ENCODE measurements around the gene OR2M7. TPM values are rescaled to one million over a fixed set of nuclear protein-coding genes. Genes with fewer than 3 reads are reported as not detected.

The OR2M7 gene
- not detected for total RNA-seq
- not detected for polyA plus RNA-seq

GRCh38 chr1:248324468-248324867, at the start of gene OR2M7:
Gene OR2M7 (minus strand): TSS chr1:248324568. CDS start chr1:248324568, 0 bp downstream.
- H3K4me1 ChIP-seq (ENCODE audit: control insufficient read depth in 4 of 4, insufficient read depth in 4 of 4, low read length in 3 of 4), result no peaks in the 10 kb centered on the region
- no peaks in the 10 kb centered on the region for H3K36me3 ChIP-seq (ENCODE audit: control insufficient read depth in 4 of 4, insufficient read depth in 3 of 4, low read depth in 1 of 4, low read length in 3 of 4)
- H3K27ac ChIP-seq (ENCODE audit: low read depth in 1 of 2, low read length in 2 of 2), result no peak within 1 kb of the TSS
- DNase-seq (ENCODE audit: low spot score), result no peak
- TF ChIP-seq REST (IDR thresholded peaks at IDR 0.05), result no peak
- TF ChIP-seq YY1 (IDR thresholded peaks at IDR 0.05), result no peak
- no peak for TF ChIP-seq RAD21 (IDR thresholded peaks at IDR 0.05)
- no peak for TF ChIP-seq ZBTB33 (IDR thresholded peaks at IDR 0.05)
- TF ChIP-seq GABPA (IDR thresholded peaks at IDR 0.05 in 1 of 2, conservative IDR thresholded peaks at IDR 0.05 in 1 of 2), result no peak
- 83% methylated on average over 1 of the region's 1 CpG for WGBS
- no peak within 1 kb of the TSS for H3K9ac ChIP-seq (ENCODE audit: low read depth in 1 of 2, low read length in 2 of 2)
- no peaks in the 10 kb centered on the region for H3K27me3 ChIP-seq (ENCODE audit: control insufficient read depth in 4 of 4, insufficient read depth in 4 of 4, low read length in 3 of 4)
- no peak within 1 kb of the TSS for H3K4me3 ChIP-seq (ENCODE audit: low read depth in 1 of 3, low read length in 3 of 3)
- no peaks in the 10 kb centered on the region for H3K9me3 ChIP-seq (ENCODE audit: control insufficient read depth in 4 of 4, low read length in 3 of 4)

GRCh38 chr1:248373761-248374160, 49.4 kb upstream of the OR2M7 start:
- H3K27me3 ChIP-seq (ENCODE audit: control insufficient read depth in 4 of 4, insufficient read depth in 4 of 4, low read length in 3 of 4), result no peaks in the 10 kb centered on the region
- 72% methylated on average over 4 of the region's 4 CpGs for WGBS
- no peaks in the 10 kb centered on the region for H3K4me1 ChIP-seq (ENCODE audit: control insufficient read depth in 4 of 4, insufficient read depth in 4 of 4, low read length in 3 of 4)
- no peak for TF ChIP-seq RXRA (IDR thresholded peaks at IDR 0.05)
- no peak for TF ChIP-seq FOXA1 (IDR thresholded peaks at IDR 0.05)
- no peak for TF ChIP-seq ATF3 (IDR thresholded peaks at IDR 0.05)
- no peak for TF ChIP-seq EGR1 (IDR thresholded peaks at IDR 0.05; ENCODE audit: low read depth in 2 of 2)
- TF ChIP-seq NR2F2 (IDR thresholded peaks at IDR 0.05), result no peak
- TF ChIP-seq ZBTB33 (IDR thresholded peaks at IDR 0.05), result no peak
- no peak for TF ChIP-seq MAX (IDR thresholded peaks at IDR 0.05)
- TF ChIP-seq SP1 (IDR thresholded peaks at IDR 0.05), result no peak
- no peak for TF ChIP-seq TAF1 (conservative IDR thresholded peaks at IDR 0.05)
- TF ChIP-seq GABPA (IDR thresholded peaks at IDR 0.05 in 1 of 2, conservative IDR thresholded peaks at IDR 0.05 in 1 of 2), result no peak
- TF ChIP-seq HNF4A (conservative IDR thresholded peaks at IDR 0.05), result no peak
- no peak for TF ChIP-seq REST (IDR thresholded peaks at IDR 0.05)
- TF ChIP-seq YY1 (IDR thresholded peaks at IDR 0.05), result no peak
- no peak for TF ChIP-seq JUND (IDR thresholded peaks at IDR 0.05)
- no peak for TF ChIP-seq CTCF (IDR thresholded peaks at IDR 0.05; ENCODE audit: low read depth, low read length, missing input control)
- TF ChIP-seq FOXA2 (IDR thresholded peaks at IDR 0.05), result no peak
- H3K9me3 ChIP-seq (ENCODE audit: control insufficient read depth in 4 of 4, low read length in 3 of 4), result no peaks in the 10 kb centered on the region
- no peak for DNase-seq (ENCODE audit: low spot score)
- H3K4me3 ChIP-seq (ENCODE audit: low read depth in 1 of 3, low read length in 3 of 3), result no peak overlapping the region
- no peak overlapping the region for H3K9ac ChIP-seq (ENCODE audit: low read depth in 1 of 2, low read length in 2 of 2)
- no peaks in the 10 kb centered on the region for H3K36me3 ChIP-seq (ENCODE audit: control insufficient read depth in 4 of 4, insufficient read depth in 3 of 4, low read depth in 1 of 4, low read length in 3 of 4)
- no peak overlapping the region for H3K27ac ChIP-seq (ENCODE audit: low read depth in 1 of 2, low read length in 2 of 2)
